ENCODE results near the gene LY6G5C. TPM values are rescaled to one million over a fixed set of nuclear protein-coding genes. Genes with fewer than 3 reads are reported as not detected.
A peak's percentile ranks its signal among the peaks of the same experiment; 100 is the strongest.

LY6G5C gene
- total RNA-seq, 6 experiments from 2014 or later: 2.2 to 2.9 (median 2.8) TPM

- Mint-ChIP-seq H3K4me1 (ENCODE audit: low read depth) (peaks cover 63% of the 10 kb centered on the region), H3K36me3 (ENCODE audit: low read depth) (peaks cover 39% of the 10 kb centered on the region), H3K4me3 (peak overlapping the region; percentile 96), H3K27ac (peak overlapping the region; percentile 79), H3K9me3 (no peaks in the 10 kb centered on the region), H3K27me3 (ENCODE audit: insufficient read depth) (peaks cover 4% of the 10 kb centered on the region)
- TF ChIP-seq, protein P1, sequence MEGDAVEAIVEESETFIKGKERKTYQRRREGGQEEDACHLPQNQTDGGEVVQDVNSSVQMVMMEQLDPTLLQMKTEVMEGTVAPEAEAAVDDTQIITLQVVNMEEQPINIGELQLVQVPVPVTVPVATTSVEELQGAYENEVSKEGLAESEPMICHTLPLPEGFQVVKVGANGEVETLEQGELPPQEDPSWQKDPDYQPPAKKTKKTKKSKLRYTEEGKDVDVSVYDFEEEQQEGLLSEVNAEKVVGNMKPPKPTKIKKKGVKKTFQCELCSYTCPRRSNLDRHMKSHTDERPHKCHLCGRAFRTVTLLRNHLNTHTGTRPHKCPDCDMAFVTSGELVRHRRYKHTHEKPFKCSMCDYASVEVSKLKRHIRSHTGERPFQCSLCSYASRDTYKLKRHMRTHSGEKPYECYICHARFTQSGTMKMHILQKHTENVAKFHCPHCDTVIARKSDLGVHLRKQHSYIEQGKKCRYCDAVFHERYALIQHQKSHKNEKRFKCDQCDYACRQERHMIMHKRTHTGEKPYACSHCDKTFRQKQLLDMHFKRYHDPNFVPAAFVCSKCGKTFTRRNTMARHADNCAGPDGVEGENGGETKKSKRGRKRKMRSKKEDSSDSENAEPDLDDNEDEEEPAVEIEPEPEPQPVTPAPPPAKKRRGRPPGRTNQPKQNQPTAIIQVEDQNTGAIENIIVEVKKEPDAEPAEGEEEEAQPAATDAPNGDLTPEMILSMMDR (IDR thresholded peaks at IDR 0.05): no peak
- no peak for DNase-seq
Measured at GRCh38 chr6:31661262-31662123, 19.4 kb downstream of the LY6G5C start.

- Mint-ChIP-seq H3K36me3 (ENCODE audit: low read depth) (peaks cover 40% of the 10 kb centered on the region), H3K4me1 (ENCODE audit: low read depth) (peaks cover 66% of the 10 kb centered on the region), H3K27ac (peak within 1 kb of the TSS; percentile 83), H3K9me3 (no peaks in the 10 kb centered on the region), H3K27me3 (ENCODE audit: insufficient read depth) (peaks cover under 1% of the 10 kb centered on the region; the same call in 1 of the 2 replicates), H3K4me3 (peak within 1 kb of the TSS; percentile 96)
- TF ChIP-seq, protein P1 (IDR thresholded peaks at IDR 0.05): peak; percentile 13; the same call in 1 of the 2 replicates
- DNase-seq: peak; percentile 52
Measured at GRCh38 chr6:31660381-31661261, 20.2 kb downstream of the LY6G5C start, which contains the start of gene C6orf47. TSS of gene C6orf47 (minus strand) at chr6:31660778. CDS start at chr6:31659947, 831 bp downstream.

DNA sequence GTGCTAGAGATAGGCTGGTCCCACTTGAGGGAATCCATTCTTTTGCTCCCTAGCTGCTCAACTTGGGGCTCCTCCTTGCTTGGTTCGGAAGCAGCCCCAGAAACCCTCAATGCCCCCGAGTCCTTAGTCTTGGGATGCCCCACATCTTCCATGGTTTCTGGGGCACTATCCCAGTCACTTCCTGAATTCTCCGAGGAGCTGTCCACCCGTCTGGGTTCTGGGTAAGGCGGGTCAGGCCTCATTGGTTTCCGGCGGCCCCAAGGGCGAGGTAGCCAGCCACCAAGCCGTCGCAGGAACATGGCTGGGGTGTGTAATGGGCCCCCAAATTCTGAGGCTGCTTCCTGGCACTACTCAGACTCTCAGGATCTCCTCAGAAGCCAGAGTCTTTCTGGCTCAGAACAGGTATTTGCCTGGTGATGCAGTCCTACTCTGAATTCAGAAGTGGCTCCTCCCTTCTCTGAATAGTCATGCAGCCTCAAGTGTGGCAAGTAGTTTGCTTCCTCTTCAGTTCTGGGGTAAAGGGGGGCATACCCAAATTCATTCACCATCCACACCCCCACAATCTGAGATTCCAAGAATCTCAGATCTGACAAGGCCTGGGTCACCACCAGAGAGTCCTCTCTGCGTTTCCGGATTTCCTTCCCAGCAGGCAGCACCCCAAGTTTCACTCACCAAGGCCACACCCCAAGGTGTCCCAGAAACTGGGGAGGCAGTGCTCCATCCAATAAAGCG lies 21.1 kb downstream of the LY6G5C start:
- peak overlapping the region; percentile 96 for H3K4me3 Mint-ChIP-seq
- no peaks in the 10 kb centered on the region for H3K9me3 Mint-ChIP-seq
- H3K4me1 Mint-ChIP-seq (ENCODE audit: low read depth): peaks cover 67% of the 10 kb centered on the region
- H3K36me3 Mint-ChIP-seq (ENCODE audit: low read depth): peaks cover 45% of the 10 kb centered on the region
- H3K27me3 Mint-ChIP-seq (ENCODE audit: insufficient read depth): no peaks in the 10 kb centered on the region; the same call in 1 of the 2 replicates
- DNase-seq: no peak
- TF ChIP-seq, protein P1 (IDR thresholded peaks at IDR 0.05): no peak
- H3K27ac Mint-ChIP-seq: peak overlapping the region; percentile 83

DNA sequence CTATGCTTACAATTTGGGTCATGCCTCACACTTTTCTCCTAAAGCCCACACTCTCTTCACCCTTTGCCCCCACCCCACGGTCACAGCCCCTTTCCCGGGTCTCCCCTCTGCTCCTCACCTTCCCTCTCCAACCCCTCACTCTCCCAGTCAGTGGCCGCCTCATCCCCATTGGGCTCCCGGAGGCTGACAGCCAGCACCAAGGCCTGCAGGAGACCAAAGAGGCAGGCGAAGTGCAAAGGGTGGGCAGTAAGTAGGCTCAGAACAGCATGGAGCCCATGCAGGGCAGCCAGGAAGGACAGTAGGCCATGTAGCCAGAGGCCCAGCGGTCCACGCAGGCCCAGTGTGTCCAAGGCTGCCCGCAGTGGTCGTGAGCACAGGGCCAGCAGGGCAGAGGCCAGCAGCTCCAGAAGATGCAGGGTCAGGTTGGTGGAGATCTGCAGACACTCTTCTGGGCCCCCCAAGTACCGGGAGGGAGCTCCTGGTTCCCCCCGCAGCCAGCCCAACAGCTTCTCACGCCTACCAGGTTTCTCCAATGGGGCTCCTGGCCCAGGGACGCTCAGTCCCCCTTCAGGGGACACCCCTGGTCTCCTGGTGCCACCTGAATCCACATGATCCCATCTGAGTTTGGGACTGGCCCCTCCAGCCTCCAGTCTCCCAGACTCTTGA lies 21.8 kb downstream of the LY6G5C start:
- H3K9me3 Mint-ChIP-seq: no peaks in the 10 kb centered on the region
- peak overlapping the region; percentile 83; the same call in 1 of the 2 replicates for H3K27ac Mint-ChIP-seq
- TF ChIP-seq, protein P1 (IDR thresholded peaks at IDR 0.05): no peak
- H3K36me3 Mint-ChIP-seq (ENCODE audit: low read depth): peaks cover 45% of the 10 kb centered on the region
- H3K27me3 Mint-ChIP-seq (ENCODE audit: insufficient read depth): no peaks in the 10 kb centered on the region; the same call in 1 of the 2 replicates
- DNase-seq: no peak
- H3K4me1 Mint-ChIP-seq (ENCODE audit: low read depth): peaks cover 60% of the 10 kb centered on the region
- peak overlapping the region; percentile 96 for H3K4me3 Mint-ChIP-seq
